Skeletal muscle satellite cell (primary cell): ENCODE data around the gene CFAP58.
A peak's percentile ranks its signal among the peaks of the same experiment; 100 is the strongest.

ENCODE experiments used
- H3K27me3 ChIP-seq: 2 replicates; pipeline ENCODE4 v1.7.0; 2013; ENCODE audit warnings: low read length; ENCODE audit not compliant: control insufficient read depth, insufficient read depth
- H3K36me3 ChIP-seq: 2 replicates; pipeline ENCODE4 v1.7.0; 2013; ENCODE audit warnings: mild to moderate bottlenecking, control low read depth, low read length; ENCODE audit not compliant: insufficient read depth
- H3K4me1 ChIP-seq: 2 replicates; pipeline ENCODE4 v1.7.0; 2013; ENCODE audit warnings: low read length; ENCODE audit not compliant: control insufficient read depth, insufficient read depth
- H3K4me2 ChIP-seq: 2 replicates; pipeline ENCODE4 v1.7.0; 2013; ENCODE audit warnings: mild to moderate bottlenecking, low read length
- H3K4me3 ChIP-seq: 2 replicates; pipeline ENCODE4 v1.7.0; 2013; ENCODE audit warnings: low read length
- H3K9ac ChIP-seq: 2 replicates; pipeline ENCODE4 v1.7.0; 2013; ENCODE audit warnings: mild to moderate bottlenecking, low read depth, low read length, moderate library complexity
- H3K9me3 ChIP-seq: replicated peaks from 2 replicates; pipeline ENCODE4 v1.7.0; 2013; ENCODE audit warnings: mild to moderate bottlenecking, control low read depth, low read length

The CFAP58 gene

DNA sequence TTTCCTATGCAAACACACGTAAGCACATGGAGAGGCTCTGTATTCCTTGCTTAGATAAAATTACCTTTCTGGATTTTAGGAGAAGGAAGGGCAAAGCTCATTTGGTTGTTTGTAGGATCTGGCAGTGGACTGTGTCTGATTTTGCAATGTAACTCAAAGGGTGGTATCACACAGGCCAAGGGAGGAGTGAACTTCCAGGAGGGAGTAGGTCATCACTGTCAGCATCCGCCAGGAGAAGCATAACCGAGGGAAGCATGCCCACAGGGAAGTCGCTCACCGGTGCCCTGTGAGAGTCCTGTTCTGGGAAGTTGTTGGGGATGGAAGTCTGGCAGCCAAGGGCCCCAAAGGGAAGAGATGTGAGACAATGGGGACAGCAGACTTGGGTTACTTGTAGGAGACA lies 74.4 kb downstream of the CFAP58 start:
- Histone ChIP-seq H3K36me3 (no peaks in the 10 kb centered on the region), H3K9me3 (no peaks in the 10 kb centered on the region), H3K4me3 (no peak overlapping the region), H3K4me1 (no peaks in the 10 kb centered on the region), H3K27me3 (no peaks in the 10 kb centered on the region), H3K4me2 (no peak overlapping the region), H3K9ac (no peak overlapping the region)

GRCh38 chr10:104429846-104430245 lies 76.2 kb downstream of the CFAP58 start:
- H3K4me1 ChIP-seq, result no peaks in the 10 kb centered on the region
- no peak overlapping the region for H3K9ac ChIP-seq

GRCh38 chr10:104430360-104430759 lies 76.7 kb downstream of the CFAP58 start:
- Histone ChIP-seq H3K9me3 (no peaks in the 10 kb centered on the region), H3K27me3 (no peaks in the 10 kb centered on the region), H3K9ac (no peak overlapping the region), H3K4me3 (no peak overlapping the region), H3K4me2 (no peak overlapping the region), H3K4me1 (no peaks in the 10 kb centered on the region), H3K36me3 (no peaks in the 10 kb centered on the region)

More at GRCh38 chr10:104429846-104430245, 76.2 kb downstream of the CFAP58 start:
- no peak overlapping the region for H3K4me3 ChIP-seq
- no peaks in the 10 kb centered on the region for H3K36me3 ChIP-seq
- H3K9me3 ChIP-seq, result no peaks in the 10 kb centered on the region
- H3K27me3 ChIP-seq, result no peaks in the 10 kb centered on the region
- H3K4me2 ChIP-seq, result no peak overlapping the region

DNA sequence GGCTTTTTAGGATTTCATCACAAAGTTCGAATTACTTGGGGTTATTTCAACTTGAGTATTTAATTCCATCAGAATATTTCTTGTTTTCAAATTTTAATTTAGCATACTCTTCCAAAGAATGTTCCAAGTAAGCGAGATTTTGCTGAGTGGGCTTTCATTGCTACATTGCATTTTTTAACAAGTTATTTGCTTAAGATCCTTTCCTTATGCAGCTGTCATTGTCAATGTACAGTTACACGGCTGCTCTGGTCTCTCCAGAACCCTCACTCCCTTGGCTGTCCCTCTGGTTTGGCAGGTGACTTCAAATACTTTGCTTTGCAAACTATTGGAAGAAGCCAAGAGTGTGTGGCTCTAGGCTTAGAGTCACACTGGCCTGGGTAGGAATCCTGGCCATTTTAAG lies 80.0 kb downstream of the CFAP58 start:
- no peaks in the 10 kb centered on the region for H3K27me3 ChIP-seq
- no peaks in the 10 kb centered on the region for H3K36me3 ChIP-seq
- no peaks in the 10 kb centered on the region for H3K9me3 ChIP-seq
- no peak overlapping the region for H3K9ac ChIP-seq
- peaks cover 4% of the 10 kb centered on the region for H3K4me1 ChIP-seq
- H3K4me3 ChIP-seq, result no peak overlapping the region
- no peak overlapping the region for H3K4me2 ChIP-seq

DNA sequence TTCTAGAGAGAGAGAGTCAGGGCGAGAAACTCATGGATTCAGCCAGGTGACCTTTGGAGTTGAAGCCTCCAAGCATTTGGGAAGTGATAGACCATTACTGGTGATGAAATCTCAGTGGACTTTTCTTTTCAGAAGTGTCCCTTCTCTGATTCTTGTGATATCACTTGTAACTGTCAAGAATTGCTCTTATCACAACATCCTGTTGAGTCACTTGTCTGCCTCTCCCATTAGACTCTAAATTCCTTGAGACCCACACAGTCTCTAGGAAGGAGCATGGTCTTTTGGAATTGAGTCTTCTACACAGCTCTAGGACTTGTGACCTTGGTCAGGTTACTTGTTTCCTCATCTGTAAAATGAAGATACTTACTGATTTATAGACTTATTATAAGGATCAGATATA lies 81.0 kb downstream of the CFAP58 start:
- Histone ChIP-seq H3K4me2 (no peak overlapping the region), H3K4me3 (no peak overlapping the region), H3K4me1 (peaks cover 4% of the 10 kb centered on the region), H3K36me3 (no peaks in the 10 kb centered on the region), H3K9me3 (no peaks in the 10 kb centered on the region), H3K9ac (no peak overlapping the region), H3K27me3 (no peaks in the 10 kb centered on the region)

DNA sequence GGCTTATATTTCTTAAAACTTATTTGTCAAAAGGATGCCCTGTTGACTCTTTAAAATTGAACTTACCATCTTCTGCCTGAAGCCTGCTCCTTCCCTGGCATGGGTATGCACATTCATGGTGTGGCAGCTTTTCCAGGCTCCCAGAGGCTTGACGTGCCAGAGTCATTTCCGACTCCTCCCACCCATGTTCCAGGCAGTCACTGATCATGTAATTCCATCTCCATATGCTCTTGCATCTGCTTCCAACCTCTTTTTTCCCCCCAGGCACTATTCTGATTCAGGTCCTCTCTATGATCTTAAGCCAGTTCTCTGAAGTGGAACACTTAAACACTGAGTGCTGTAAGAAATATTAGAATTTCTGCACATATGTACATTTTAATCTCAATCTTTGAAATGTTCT lies 82.2 kb downstream of the CFAP58 start:
- no peak overlapping the region for H3K4me2 ChIP-seq
- H3K9ac ChIP-seq, result no peak overlapping the region
- H3K27me3 ChIP-seq, result no peaks in the 10 kb centered on the region
- H3K9me3 ChIP-seq, result no peaks in the 10 kb centered on the region
- H3K36me3 ChIP-seq, result no peaks in the 10 kb centered on the region
- H3K4me1 ChIP-seq, result peaks cover 5% of the 10 kb centered on the region
- no peak overlapping the region for H3K4me3 ChIP-seq

- H3K9me3 ChIP-seq, result no peaks in the 10 kb centered on the region
- H3K4me3 ChIP-seq, result no peak overlapping the region
- no peak overlapping the region for H3K4me2 ChIP-seq
- no peak overlapping the region for H3K9ac ChIP-seq
- peaks cover 17% of the 10 kb centered on the region for H3K4me1 ChIP-seq
- H3K36me3 ChIP-seq, result no peaks in the 10 kb centered on the region
- H3K27me3 ChIP-seq, result no peaks in the 10 kb centered on the region
Measured at GRCh38 chr10:104437226-104437625, 83.6 kb downstream of the CFAP58 start.

GRCh38 chr10:104440221-104440620 lies 86.6 kb downstream of the CFAP58 start:
- Histone ChIP-seq H3K4me2 (no peak overlapping the region), H3K9me3 (no peaks in the 10 kb centered on the region), H3K9ac (no peak overlapping the region), H3K36me3 (no peaks in the 10 kb centered on the region), H3K27me3 (no peaks in the 10 kb centered on the region), H3K4me3 (no peak overlapping the region), H3K4me1 (peaks cover 24% of the 10 kb centered on the region)

DNA sequence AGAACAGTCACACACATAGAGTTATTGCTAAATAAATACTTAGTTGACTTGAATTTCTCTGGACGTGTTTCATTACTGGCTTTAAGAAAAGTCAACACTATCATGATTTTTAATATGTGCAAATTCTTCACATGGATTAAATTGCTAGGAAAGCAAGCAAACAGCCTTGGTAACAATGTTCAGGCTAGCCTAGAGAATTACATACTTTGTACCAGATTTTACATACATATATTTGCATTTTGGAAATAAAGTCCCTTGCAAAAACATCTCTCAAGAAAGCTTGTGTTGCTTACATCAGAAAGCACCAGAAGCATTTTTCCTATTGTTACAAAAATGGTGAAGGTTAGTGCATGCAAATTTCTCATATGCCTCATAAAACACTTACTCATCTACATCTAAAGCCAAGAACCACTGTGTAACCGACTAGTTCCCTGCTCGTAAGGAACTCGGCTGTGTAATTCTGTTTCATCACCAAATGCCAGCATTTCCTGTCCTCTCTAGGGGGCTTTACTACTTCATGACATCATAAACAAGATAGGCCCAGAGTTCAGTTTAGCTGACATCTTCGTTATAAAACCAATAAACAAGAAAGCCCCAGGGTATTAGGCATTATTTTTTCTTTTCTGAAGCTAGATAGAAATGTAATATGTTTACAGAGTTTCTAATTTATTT lies 87.8 kb downstream of the CFAP58 start:
- Histone ChIP-seq H3K9ac (peak overlapping the region; percentile 17), H3K27me3 (no peaks in the 10 kb centered on the region), H3K4me3 (no peak overlapping the region), H3K36me3 (no peaks in the 10 kb centered on the region), H3K4me2 (peak overlapping the region; percentile 11), H3K9me3 (no peaks in the 10 kb centered on the region), H3K4me1 (peaks cover 29% of the 10 kb centered on the region)

DNA sequence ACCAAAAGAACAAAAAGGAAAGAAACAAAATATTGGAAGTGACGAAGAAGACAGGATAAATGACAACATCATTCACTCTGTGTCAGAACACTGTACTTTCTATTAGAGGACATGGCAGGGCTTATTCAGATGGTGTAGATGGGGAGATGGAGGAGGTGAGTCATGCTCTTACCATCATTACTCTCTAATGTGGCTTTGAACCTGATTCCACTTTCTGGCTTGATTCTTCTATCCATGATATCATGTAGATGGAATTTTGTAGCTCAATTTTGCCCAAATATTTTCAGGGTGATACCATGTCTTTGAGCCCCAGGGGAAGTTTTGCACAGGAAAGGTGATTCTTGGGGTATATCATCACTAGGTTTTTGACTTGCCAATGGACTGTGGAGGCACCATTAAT lies 91.7 kb downstream of the CFAP58 start:
- H3K4me2 ChIP-seq, result no peak overlapping the region
- H3K36me3 ChIP-seq, result no peaks in the 10 kb centered on the region
- H3K27me3 ChIP-seq, result no peaks in the 10 kb centered on the region

GRCh38 chr10:104446151-104446550 lies 92.5 kb downstream of the CFAP58 start:
- no peak overlapping the region for H3K4me2 ChIP-seq
- H3K27me3 ChIP-seq, result no peaks in the 10 kb centered on the region
- no peak overlapping the region for H3K4me3 ChIP-seq
- no peaks in the 10 kb centered on the region for H3K9me3 ChIP-seq
- no peaks in the 10 kb centered on the region for H3K36me3 ChIP-seq
- peaks cover 60% of the 10 kb centered on the region for H3K4me1 ChIP-seq
- H3K9ac ChIP-seq, result no peak overlapping the region

More for the DNA sequence above, 91.7 kb downstream of the CFAP58 start:
- Histone ChIP-seq H3K4me3 (no peak overlapping the region), H3K9ac (no peak overlapping the region), H3K9me3 (no peaks in the 10 kb centered on the region), H3K4me1 (peaks cover 59% of the 10 kb centered on the region)

- no peaks in the 10 kb centered on the region for H3K36me3 ChIP-seq
Measured at GRCh38 chr10:104447331-104447730, 93.7 kb downstream of the CFAP58 start.

More at GRCh38 chr10:104447331-104447730, 93.7 kb downstream of the CFAP58 start:
- H3K4me1 ChIP-seq, result peaks cover 54% of the 10 kb centered on the region
- H3K4me3 ChIP-seq, result no peak overlapping the region
- no peak overlapping the region for H3K9ac ChIP-seq
- H3K9me3 ChIP-seq, result no peaks in the 10 kb centered on the region
- H3K4me2 ChIP-seq, result no peak overlapping the region
- H3K27me3 ChIP-seq, result no peaks in the 10 kb centered on the region
